ENCODE data around the gene IVD.

The IVD gene

GRCh38 chr15:40424483-40425115, 19.0 kb downstream of the IVD start:
- DNase-seq (ENCODE audit: low spot score) = no peak
- peaks cover under 1% of the 10 kb centered on the region; the same call in 1 of the 2 replicates for H3K36me3 ChIP-seq (ENCODE audit: low read depth)
- no peaks in the 10 kb centered on the region for H3K27me3 ChIP-seq (ENCODE audit: insufficient read depth, poor library complexity, severe bottlenecking)
- H3K27ac ChIP-seq (ENCODE audit: poor library complexity, severe bottlenecking) = no peak overlapping the region
- H3K9me3 ChIP-seq (ENCODE audit: severe bottlenecking) = no peaks in the 10 kb centered on the region
- peaks cover 15% of the 10 kb centered on the region for H3K4me1 ChIP-seq (ENCODE audit: insufficient read depth, poor library complexity, severe bottlenecking)
- no peak for ATAC-seq (ENCODE audit: low read depth)
- TF ChIP-seq, protein P1, sequence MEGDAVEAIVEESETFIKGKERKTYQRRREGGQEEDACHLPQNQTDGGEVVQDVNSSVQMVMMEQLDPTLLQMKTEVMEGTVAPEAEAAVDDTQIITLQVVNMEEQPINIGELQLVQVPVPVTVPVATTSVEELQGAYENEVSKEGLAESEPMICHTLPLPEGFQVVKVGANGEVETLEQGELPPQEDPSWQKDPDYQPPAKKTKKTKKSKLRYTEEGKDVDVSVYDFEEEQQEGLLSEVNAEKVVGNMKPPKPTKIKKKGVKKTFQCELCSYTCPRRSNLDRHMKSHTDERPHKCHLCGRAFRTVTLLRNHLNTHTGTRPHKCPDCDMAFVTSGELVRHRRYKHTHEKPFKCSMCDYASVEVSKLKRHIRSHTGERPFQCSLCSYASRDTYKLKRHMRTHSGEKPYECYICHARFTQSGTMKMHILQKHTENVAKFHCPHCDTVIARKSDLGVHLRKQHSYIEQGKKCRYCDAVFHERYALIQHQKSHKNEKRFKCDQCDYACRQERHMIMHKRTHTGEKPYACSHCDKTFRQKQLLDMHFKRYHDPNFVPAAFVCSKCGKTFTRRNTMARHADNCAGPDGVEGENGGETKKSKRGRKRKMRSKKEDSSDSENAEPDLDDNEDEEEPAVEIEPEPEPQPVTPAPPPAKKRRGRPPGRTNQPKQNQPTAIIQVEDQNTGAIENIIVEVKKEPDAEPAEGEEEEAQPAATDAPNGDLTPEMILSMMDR (IDR thresholded peaks at IDR 0.05; ENCODE audit: poor library complexity, severe bottlenecking) = no peak
- H3K4me3 ChIP-seq (ENCODE audit: severe bottlenecking) = no peak overlapping the region

- no peak for ATAC-seq (ENCODE audit: low read depth)
- TF ChIP-seq, protein P1 (IDR thresholded peaks at IDR 0.05; ENCODE audit: poor library complexity, severe bottlenecking) = no peak
- peaks cover 12% of the 10 kb centered on the region for H3K4me1 ChIP-seq (ENCODE audit: insufficient read depth, poor library complexity, severe bottlenecking)
Observed at GRCh38 chr15:40425681-40426080, 20.1 kb downstream of the IVD start.

GRCh38 chr15:40427188-40427587, 21.6 kb downstream of the IVD start:
- Histone ChIP-seq H3K4me1 (ENCODE audit: insufficient read depth, poor library complexity, severe bottlenecking) (no peaks in the 10 kb centered on the region), H3K27ac (ENCODE audit: poor library complexity, severe bottlenecking) (no peak overlapping the region), H3K9me3 (ENCODE audit: severe bottlenecking) (no peaks in the 10 kb centered on the region), H3K27me3 (ENCODE audit: insufficient read depth, poor library complexity, severe bottlenecking) (no peaks in the 10 kb centered on the region), H3K4me3 (ENCODE audit: severe bottlenecking) (no peak overlapping the region), H3K36me3 (ENCODE audit: low read depth) (no peaks in the 10 kb centered on the region)
- ATAC-seq (ENCODE audit: low read depth) (no peak), DNase-seq (ENCODE audit: low spot score) (no peak)
- TF ChIP-seq, protein P1 (IDR thresholded peaks at IDR 0.05; ENCODE audit: poor library complexity, severe bottlenecking) = no peak

More at GRCh38 chr15:40425681-40426080, 20.1 kb downstream of the IVD start:
- no peak for DNase-seq (ENCODE audit: low spot score)
- Histone ChIP-seq H3K4me3 (ENCODE audit: severe bottlenecking) (no peak overlapping the region), H3K27ac (ENCODE audit: poor library complexity, severe bottlenecking) (no peak overlapping the region), H3K9me3 (ENCODE audit: severe bottlenecking) (no peaks in the 10 kb centered on the region), H3K36me3 (ENCODE audit: low read depth) (no peaks in the 10 kb centered on the region), H3K27me3 (ENCODE audit: insufficient read depth, poor library complexity, severe bottlenecking) (no peaks in the 10 kb centered on the region)

DNA sequence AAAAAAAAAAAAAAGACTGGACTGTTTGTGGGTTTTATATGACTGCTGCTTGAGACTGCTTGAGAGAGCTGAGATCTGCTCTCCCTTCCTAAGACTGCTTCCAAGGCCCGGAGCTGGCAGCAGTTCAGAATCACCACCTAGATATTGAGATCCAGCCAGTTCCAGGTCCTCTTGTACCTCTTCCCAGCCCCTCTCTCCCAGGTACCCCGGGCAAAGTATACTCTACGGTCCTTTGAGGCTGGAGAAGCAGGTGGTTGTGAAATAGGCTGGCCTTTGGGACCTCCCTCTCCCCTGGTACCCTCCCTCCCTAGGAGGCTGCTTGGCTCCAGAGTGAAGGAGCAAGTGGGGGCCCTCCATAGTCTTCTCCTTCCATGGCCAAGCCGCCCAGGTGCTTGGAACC, 22.6 kb downstream of the IVD start:
- ATAC-seq (ENCODE audit: low read depth) (no peak), DNase-seq (ENCODE audit: low spot score) (no peak)
- H3K27ac ChIP-seq (ENCODE audit: poor library complexity, severe bottlenecking) = no peak overlapping the region
- H3K27me3 ChIP-seq (ENCODE audit: insufficient read depth, poor library complexity, severe bottlenecking) = no peaks in the 10 kb centered on the region
- no peaks in the 10 kb centered on the region for H3K9me3 ChIP-seq (ENCODE audit: severe bottlenecking)
- no peaks in the 10 kb centered on the region for H3K36me3 ChIP-seq (ENCODE audit: low read depth)
- no peak overlapping the region for H3K4me3 ChIP-seq (ENCODE audit: severe bottlenecking)
- no peaks in the 10 kb centered on the region for H3K4me1 ChIP-seq (ENCODE audit: insufficient read depth, poor library complexity, severe bottlenecking)
- TF ChIP-seq, protein P1 (IDR thresholded peaks at IDR 0.05; ENCODE audit: poor library complexity, severe bottlenecking) = no peak

- no peaks in the 10 kb centered on the region for H3K9me3 ChIP-seq (ENCODE audit: severe bottlenecking)
- DNase-seq (ENCODE audit: low spot score) (no peak), ATAC-seq (ENCODE audit: low read depth) (no peak)
- H3K27me3 ChIP-seq (ENCODE audit: insufficient read depth, poor library complexity, severe bottlenecking) = peaks cover 3% of the 10 kb centered on the region
- no peaks in the 10 kb centered on the region for H3K4me1 ChIP-seq (ENCODE audit: insufficient read depth, poor library complexity, severe bottlenecking)
- no peaks in the 10 kb centered on the region for H3K36me3 ChIP-seq (ENCODE audit: low read depth)
- no peak overlapping the region for H3K27ac ChIP-seq (ENCODE audit: poor library complexity, severe bottlenecking)
- no peak overlapping the region for H3K4me3 ChIP-seq (ENCODE audit: severe bottlenecking)
- TF ChIP-seq, protein P1 (IDR thresholded peaks at IDR 0.05; ENCODE audit: poor library complexity, severe bottlenecking) = no peak
Observed at GRCh38 chr15:40429068-40429710, 23.6 kb downstream of the IVD start.
